Fibroblast of skin of left biceps (primary cell): ENCODE results near the gene NOX5.
"Not testable (repeated sequence)": the region's sequence is repeated elsewhere in the genome, so short reads cannot be mapped to it uniquely, and the experiment has no call there.

Experiments used
- DNase-seq, 2 experiments: peaks; one replicate each; pipeline ENCODE4 v3.0.0-alpha.2; 2013; ENCODE audit warnings: low read depth in 2 of 2

The NOX5 gene

GRCh38 chr15:69014454-69014853, at the start of gene NOX5:
TSS of gene NOX5 (plus strand) at chr15:69014695. CDS start at chr15:69014736, 41 bp downstream.
- DNase-seq: peak; percentile 20 to 25

GRCh38 chr15:68966996-68967395, 47.5 kb upstream of the NOX5 start:
- no peak for DNase-seq

GRCh38 chr15:68967948-68968347, 46.5 kb upstream of the NOX5 start:
- DNase-seq: no peak

GRCh38 chr15:68969298-68969697, 45.2 kb upstream of the NOX5 start:
- no peak for DNase-seq

GRCh38 chr15:68972201-68973065, 42.1 kb upstream of the NOX5 start:
- no peak for DNase-seq

GRCh38 chr15:68975651-68976160, 38.8 kb upstream of the NOX5 start:
- not testable (repeated sequence) for DNase-seq

- not testable (repeated sequence) for DNase-seq
Observed at GRCh38 chr15:68977426-68977825, 37.1 kb upstream of the NOX5 start.

- DNase-seq: no peak
Observed at GRCh38 chr15:68979006-68979405, 35.5 kb upstream of the NOX5 start.

- no peak for DNase-seq
Observed at GRCh38 chr15:68979816-68980215, 34.7 kb upstream of the NOX5 start.

- no peak for DNase-seq
Observed at GRCh38 chr15:68980786-68981185, 33.7 kb upstream of the NOX5 start.

GRCh38 chr15:68981941-68982340, 32.6 kb upstream of the NOX5 start:
- no peak for DNase-seq

GRCh38 chr15:68982976-68983563, 31.4 kb upstream of the NOX5 start:
- no peak for DNase-seq

- no peak for DNase-seq
Observed at GRCh38 chr15:68983961-68984481, 30.5 kb upstream of the NOX5 start.

- DNase-seq: no peak
Observed at GRCh38 chr15:68984586-68984985, 29.9 kb upstream of the NOX5 start.

- no peak for DNase-seq
Observed at GRCh38 chr15:68985361-68985891, 29.1 kb upstream of the NOX5 start.

GRCh38 chr15:68986322-68986721, 28.2 kb upstream of the NOX5 start:
- DNase-seq: no peak

GRCh38 chr15:68987120-68987519, 27.4 kb upstream of the NOX5 start:
- DNase-seq: no peak

GRCh38 chr15:68987676-68988075, 26.8 kb upstream of the NOX5 start:
- no peak for DNase-seq

- no peak for DNase-seq
Observed at GRCh38 chr15:68989541-68990230, 24.8 kb upstream of the NOX5 start.

GRCh38 chr15:68990231-68990991, 24.1 kb upstream of the NOX5 start:
- DNase-seq: no peak

GRCh38 chr15:68990992-68991500, 23.4 kb upstream of the NOX5 start:
- no peak for DNase-seq
